Suprapubic skin (tissue), 4 donors: ENCODE measurements around the gene CHRNA9.

Experiments
- EP300 ChIP-seq: sonication (generic); formaldehyde crosslinking; IDR thresholded peaks from one replicate; pipeline ENCODE4 v1.6.1; 2017; ENCODE audit warnings: antibody characterized with exemption
- POLR2A ChIP-seq, 2 donors: fragments of 450-650 bp; IDR thresholded peaks; one replicate each; pipeline ENCODE4 v1.6.1; 2017; ENCODE audit warnings: antibody characterized with exemption in 2 of 2, mild to moderate bottlenecking in 2 of 2, moderate library complexity in 2 of 2
- POLR2AphosphoS5 ChIP-seq, 3 donors: sonication (generic); formaldehyde crosslinking; IDR thresholded peaks; one replicate each; pipeline ENCODE4 v1.6.1; 2017; ENCODE audit warnings: antibody characterized with exemption in 3 of 3
- TF ChIP-seq, protein P1 (sequence below), 2 donors: fragments of 200-600 bp in 1 of 2; fragments of 450-650 bp in 1 of 2; sonication (generic) in 1 of 2; IDR thresholded peaks; one replicate each; pipeline ENCODE4 v1.5.1; 2016 to 2019; ENCODE audit warnings: antibody characterized with exemption in 2 of 2, mild to moderate bottlenecking in 1 of 2, moderate library complexity in 1 of 2

DNA sequence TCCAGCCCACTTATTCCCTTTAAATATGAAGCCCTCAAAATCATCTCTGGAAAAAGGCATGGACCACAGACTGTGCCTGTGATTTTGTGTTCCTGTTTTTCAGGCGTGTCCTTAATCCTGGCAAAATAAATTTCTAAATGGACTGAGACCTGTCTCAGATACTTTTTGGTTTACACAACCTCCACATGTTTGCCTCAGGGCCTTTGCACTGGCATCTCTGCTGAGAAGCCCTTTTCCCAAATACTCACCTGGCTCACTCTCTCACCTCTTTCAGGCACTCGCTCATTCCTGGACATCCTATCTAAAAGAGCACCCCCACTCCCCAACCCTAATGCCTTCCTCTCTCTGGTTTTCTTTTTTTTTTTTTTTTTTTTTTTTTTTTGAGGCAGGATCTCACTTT is 40.5 kb downstream of the CHRNA9 start:
- TF ChIP-seq, protein P1, sequence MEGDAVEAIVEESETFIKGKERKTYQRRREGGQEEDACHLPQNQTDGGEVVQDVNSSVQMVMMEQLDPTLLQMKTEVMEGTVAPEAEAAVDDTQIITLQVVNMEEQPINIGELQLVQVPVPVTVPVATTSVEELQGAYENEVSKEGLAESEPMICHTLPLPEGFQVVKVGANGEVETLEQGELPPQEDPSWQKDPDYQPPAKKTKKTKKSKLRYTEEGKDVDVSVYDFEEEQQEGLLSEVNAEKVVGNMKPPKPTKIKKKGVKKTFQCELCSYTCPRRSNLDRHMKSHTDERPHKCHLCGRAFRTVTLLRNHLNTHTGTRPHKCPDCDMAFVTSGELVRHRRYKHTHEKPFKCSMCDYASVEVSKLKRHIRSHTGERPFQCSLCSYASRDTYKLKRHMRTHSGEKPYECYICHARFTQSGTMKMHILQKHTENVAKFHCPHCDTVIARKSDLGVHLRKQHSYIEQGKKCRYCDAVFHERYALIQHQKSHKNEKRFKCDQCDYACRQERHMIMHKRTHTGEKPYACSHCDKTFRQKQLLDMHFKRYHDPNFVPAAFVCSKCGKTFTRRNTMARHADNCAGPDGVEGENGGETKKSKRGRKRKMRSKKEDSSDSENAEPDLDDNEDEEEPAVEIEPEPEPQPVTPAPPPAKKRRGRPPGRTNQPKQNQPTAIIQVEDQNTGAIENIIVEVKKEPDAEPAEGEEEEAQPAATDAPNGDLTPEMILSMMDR (IDR thresholded peaks at IDR 0.05), result no peak
- no peak for TF ChIP-seq EP300
- TF ChIP-seq POLR2AphosphoS5 (IDR thresholded peaks at IDR 0.05), result no peak
- TF ChIP-seq POLR2A (IDR thresholded peaks at IDR 0.05), result no peak
